Loucy (cell line): Measurements from ENCODE around the gene ZNF564.
A peak's percentile ranks its signal among the peaks of the same experiment; 100 is the strongest.
"Not testable (repeated sequence)": the region's sequence is repeated elsewhere in the genome, so short reads cannot be mapped to it uniquely, and the experiment has no call there.

Source experiments
- H2AFZ ChIP-seq: fragments of 200-600 bp; sonication (generic); 2 replicates; pipeline ENCODE4 v1.6.0; 2016; ENCODE audit warnings: antibody characterized with exemption, mild to moderate bottlenecking, low read length, moderate library complexity
- H3F3A ChIP-seq: fragments of 200-600 bp; 2 replicates; pipeline ENCODE4 v1.6.0; 2016; ENCODE audit warnings: antibody characterized with exemption, low read depth, mild to moderate bottlenecking
- H3K27me3 ChIP-seq: fragments of 200-600 bp; sonication (generic); 2 replicates; pipeline ENCODE4 v1.6.1; 2014; ENCODE audit warnings: low read length, mild to moderate bottlenecking; ENCODE audit not compliant: insufficient read depth, poor library complexity, severe bottlenecking
- H3K36me3 ChIP-seq: fragments of 200-600 bp; sonication (generic); 2 replicates; pipeline ENCODE4 v1.6.1; 2016; ENCODE audit warnings: low read length; ENCODE audit not compliant: insufficient read depth
- H3K4me1 ChIP-seq: fragments of 200-600 bp; sonication (generic); 2 replicates; pipeline ENCODE4 v1.5.1; 2014; ENCODE audit warnings: low read length, mild to moderate bottlenecking; ENCODE audit not compliant: insufficient read depth, poor library complexity, severe bottlenecking
- H3K4me2 ChIP-seq: fragments of 200-600 bp; sonication (generic); 2 replicates; pipeline ENCODE4 v1.6.0; 2014; ENCODE audit warnings: antibody characterized with exemption, low read length, low read depth, mild to moderate bottlenecking; ENCODE audit not compliant: poor library complexity, severe bottlenecking
- H3K4me3 ChIP-seq: fragments of 200-600 bp; sonication (generic); 2 replicates; pipeline ENCODE4 v1.5.1; 2014; ENCODE audit warnings: low read length, mild to moderate bottlenecking, mixed read lengths; ENCODE audit not compliant: poor library complexity, severe bottlenecking
- H3K79me2 ChIP-seq: fragments of 200-600 bp; sonication (generic); 2 replicates; pipeline ENCODE4 v1.6.1; 2014; ENCODE audit warnings: low read length; ENCODE audit not compliant: insufficient read depth
- H3K9ac ChIP-seq: fragments of 200-600 bp; sonication (generic); 2 replicates; pipeline ENCODE4 v1.6.0; 2014; ENCODE audit warnings: mild to moderate bottlenecking, low read depth, low read length, moderate library complexity; ENCODE audit not compliant: poor library complexity, severe bottlenecking
- H3K9me2 ChIP-seq: fragments of 200-600 bp; sonication (generic); replicated peaks from 2 replicates; pipeline ENCODE4 v1.6.1; 2016; ENCODE audit warnings: low read depth, low read length, mixed read lengths
- H3K9me3 ChIP-seq: fragments of 200-600 bp; sonication (generic); 2 replicates; pipeline ENCODE4 v1.6.1; 2014; ENCODE audit warnings: mild to moderate bottlenecking, antibody characterized with exemption, low read length, low read depth; ENCODE audit not compliant: insufficient read depth
- H4K20me1 ChIP-seq: fragments of 200-600 bp; sonication (generic); 2 replicates; pipeline ENCODE4 v1.6.0; 2014; ENCODE audit warnings: antibody characterized with exemption, low read length, mild to moderate bottlenecking; ENCODE audit not compliant: insufficient read depth, poor library complexity, severe bottlenecking
- CTCF ChIP-seq: fragments of 200-600 bp; sonication (generic); conservative IDR thresholded peaks from 2 replicates; pipeline ENCODE4 v1.5.1; 2014; ENCODE audit warnings: mild to moderate bottlenecking, antibody characterized with exemption, low read length
- EZH2phosphoT487 ChIP-seq: fragments of 200-600 bp; IDR thresholded peaks from 2 replicates; pipeline ENCODE4 v1.6.1; 2018; ENCODE audit warnings: antibody characterized with exemption, mild to moderate bottlenecking, moderate library complexity, borderline replicate concordance

ZNF564 gene

GRCh38 chr19:12495002-12495802 lies 56.1 kb downstream of the ZNF564 start:
- no peaks in the 10 kb centered on the region for H3K79me2 ChIP-seq
- H4K20me1 ChIP-seq = no peaks in the 10 kb centered on the region
- TF ChIP-seq EZH2phosphoT487 = no peak
- TF ChIP-seq CTCF = peak; percentile 59
- H3K4me3 ChIP-seq = peak overlapping the region; percentile 78
- no peaks in the 10 kb centered on the region for H3K27me3 ChIP-seq
- no peaks in the 10 kb centered on the region for H3F3A ChIP-seq
- no peaks in the 10 kb centered on the region for H3K36me3 ChIP-seq
- peak overlapping the region; percentile 91 for H2AFZ ChIP-seq
- peaks cover 10% of the 10 kb centered on the region for H3K4me1 ChIP-seq
- no peaks in the 10 kb centered on the region for H3K9me2 ChIP-seq
- H3K9me3 ChIP-seq = no peaks in the 10 kb centered on the region
- H3K9ac ChIP-seq = peak overlapping the region; percentile 86
- H3K4me2 ChIP-seq = peak overlapping the region; percentile 76

- H3K4me3 ChIP-seq = peak overlapping the region; percentile 78
- H3K9me3 ChIP-seq = no peaks in the 10 kb centered on the region
- H3K36me3 ChIP-seq = no peaks in the 10 kb centered on the region
- H3K9me2 ChIP-seq = no peaks in the 10 kb centered on the region
- H3F3A ChIP-seq = no peaks in the 10 kb centered on the region
- H3K27me3 ChIP-seq = no peaks in the 10 kb centered on the region
- no peaks in the 10 kb centered on the region for H4K20me1 ChIP-seq
- H2AFZ ChIP-seq = peak overlapping the region; percentile 91
- peaks cover 10% of the 10 kb centered on the region for H3K4me1 ChIP-seq
- H3K4me2 ChIP-seq = peak overlapping the region; percentile 76
- TF ChIP-seq EZH2phosphoT487 (no peak), CTCF (no peak)
- no peaks in the 10 kb centered on the region for H3K79me2 ChIP-seq
- H3K9ac ChIP-seq = peak overlapping the region; percentile 86
These were observed 56.9 kb downstream of the ZNF564 start for GRCh38 chr19:12494260-12494860.

GRCh38 chr19:12486265-12486783 lies 65.0 kb downstream of the ZNF564 start:
- not testable (repeated sequence) for H3K9me3 ChIP-seq, H4K20me1 ChIP-seq, H3K4me3 ChIP-seq, H3K9ac ChIP-seq, H2AFZ ChIP-seq, H3F3A ChIP-seq, H3K4me2 ChIP-seq, H3K9me2 ChIP-seq, H3K27me3 ChIP-seq, H3K36me3 ChIP-seq
- Histone ChIP-seq H3K4me1 (peaks cover 27% of the 10 kb centered on the region), H3K79me2 (peaks cover 33% of the 10 kb centered on the region)
